NCI-H2029 treated with DMSO at 0.1 percent for 48 hours (cell line): Measurements from ENCODE around the gene DAPP1.
A peak's percentile ranks its signal among the peaks of the same experiment; 100 is the strongest.
"Not testable (repeated sequence)": the region's sequence is repeated elsewhere in the genome, so short reads cannot be mapped to it uniquely, and the experiment has no call there.

Experiments used
- DNase-seq: peaks from one replicate; lab custom pipeline; 2025; lab: John Stamatoyannopoulos, UW

Gene DAPP1

GRCh38 chr4:99816545-99817308 is at the start of gene DAPP1:
Gene DAPP1, plus strand, starts transcription at chr4:99816827. Its CDS starts 87 bp downstream, at chr4:99816914.
- no peak for DNase-seq

- not testable (repeated sequence) for DNase-seq
These were observed 45.8 kb upstream of the DAPP1 start for GRCh38 chr4:99770842-99771241.

- DNase-seq = no peak
These were observed 32.7 kb upstream of the DAPP1 start for GRCh38 chr4:99783940-99784339.

- no peak for DNase-seq
These were observed 31.8 kb upstream of the DAPP1 start for GRCh38 chr4:99784842-99785241.

- DNase-seq = peak; percentile 13
These were observed 25.6 kb upstream of the DAPP1 start for GRCh38 chr4:99790796-99791617.

- DNase-seq = no peak
These were observed 16.2 kb upstream of the DAPP1 start for GRCh38 chr4:99800332-99801004.

- DNase-seq = no peak
These were observed 15.5 kb upstream of the DAPP1 start for GRCh38 chr4:99801005-99801699.

- no peak for DNase-seq
These were observed 13.0 kb upstream of the DAPP1 start for GRCh38 chr4:99803566-99804101.

GRCh38 chr4:99806545-99806944 is 10.1 kb upstream of the DAPP1 start:
- DNase-seq = no peak

- no peak for DNase-seq
These were observed 9.0 kb upstream of the DAPP1 start for GRCh38 chr4:99807666-99808065.

GRCh38 chr4:99808260-99808857 is 8.3 kb upstream of the DAPP1 start:
- DNase-seq = peak; percentile 2

- DNase-seq = no peak
These were observed 7.3 kb upstream of the DAPP1 start for GRCh38 chr4:99809326-99809725.

- no peak for DNase-seq
These were observed 6.1 kb upstream of the DAPP1 start for GRCh38 chr4:99810536-99810935.

GRCh38 chr4:99811117-99811516 is 5.5 kb upstream of the DAPP1 start:
- no peak for DNase-seq

- peak; percentile 41 for DNase-seq
These were observed 4.8 kb upstream of the DAPP1 start for GRCh38 chr4:99811850-99812249.

GRCh38 chr4:99815597-99816011 is 1.0 kb upstream of the DAPP1 start:
- DNase-seq = peak; percentile 86

- DNase-seq = no peak
These were observed 773 bp downstream of the DAPP1 start for GRCh38 chr4:99817309-99817890.

- DNase-seq = no peak
These were observed 2.0 kb downstream of the DAPP1 start for GRCh38 chr4:99818661-99819060.

GRCh38 chr4:99821918-99822503 is 5.4 kb downstream of the DAPP1 start:
- no peak for DNase-seq

- no peak for DNase-seq
These were observed 6.1 kb downstream of the DAPP1 start for GRCh38 chr4:99822734-99823133.
